OCI-LY7 (cell line): Measurements from ENCODE around the gene ULK1. TPM values are rescaled to one million over a fixed set of nuclear protein-coding genes. Genes with fewer than 3 reads are reported as not detected.

Experiments used
- BruUV-seq: library from RNA; stranded (reverse); fragments of 400-500 nt; replicated peaks from 2 replicates; lab custom pipeline; 2021; lab: Mats Ljungman, UMichigan
- CTCF ChIA-PET: fragments of 300-600 bp; sonication (Branson Sonifier 250); formaldehyde crosslinking; loops from one replicate; lab custom pipeline; 2022; ENCODE audit warnings: antibody characterized with exemption; ENCODE audit not compliant: unreplicated experiment; lab: Charles Lee
- POLR2A ChIA-PET: fragments of 300-600 bp; sonication (Branson Sonifier 250); formaldehyde crosslinking; loops from one replicate; lab custom pipeline; 2022; ENCODE audit warnings: antibody characterized with exemption; lab: Charles Lee
- DNase-seq: peaks from one replicate; pipeline ENCODE4 v3.0.0-alpha.2; 2015; ENCODE audit warnings: low spot score
- H2AFZ ChIP-seq: fragments of 200-600 bp; sonication (generic), shearing (Covaris generic); 2 replicates; pipeline ENCODE4 v1.6.1; 2014; ENCODE audit warnings: mild to moderate bottlenecking, antibody characterized with exemption, low read length, moderate library complexity
- H3K27ac ChIP-seq: fragments of 200-600 bp; sonication (generic); 2 replicates; pipeline ENCODE4 v1.5.1; 2014; ENCODE audit warnings: mixed run types, low read depth, mild to moderate bottlenecking, moderate library complexity, low read length, inconsistent platforms; ENCODE audit not compliant: poor library complexity, severe bottlenecking
- H3K36me3 ChIP-seq: fragments of 200-600 bp; sonication (generic); 2 replicates; pipeline ENCODE4 v1.6.1; 2014; ENCODE audit warnings: mild to moderate bottlenecking, antibody characterized with exemption, low read length, moderate library complexity, mixed read lengths; ENCODE audit not compliant: insufficient read depth
- H3K4me1 ChIP-seq: fragments of 200-600 bp; sonication (generic); 2 replicates; pipeline ENCODE4 v1.5.1; 2014; ENCODE audit warnings: mild to moderate bottlenecking, low read length; ENCODE audit not compliant: insufficient read depth, poor library complexity, severe bottlenecking
- H3K4me2 ChIP-seq: fragments of 200-600 bp; sonication (generic); 2 replicates; pipeline ENCODE4 v1.6.1; 2014; ENCODE audit warnings: mild to moderate bottlenecking, low read length
- H3K4me3 ChIP-seq: fragments of 200-600 bp; sonication (generic); 2 replicates; pipeline ENCODE4 v1.5.1; 2014; ENCODE audit warnings: mild to moderate bottlenecking, low read depth, low read length; ENCODE audit not compliant: poor library complexity, severe bottlenecking
- H3K79me2 ChIP-seq: fragments of 200-600 bp; sonication (generic); 2 replicates; pipeline ENCODE4 v1.6.1; 2016; ENCODE audit warnings: low read depth, mild to moderate bottlenecking, low read length, moderate library complexity, mixed read lengths; ENCODE audit not compliant: insufficient read depth
- H3K9me2 ChIP-seq: fragments of 200-600 bp; sonication (generic); 2 replicates; pipeline ENCODE4 v1.6.1; 2016; ENCODE audit warnings: mild to moderate bottlenecking, low read length, mixed read lengths; ENCODE audit not compliant: insufficient read depth
- H3K9me3 ChIP-seq: fragments of 200-600 bp; sonication (generic); 2 replicates; pipeline ENCODE4 v1.6.1; 2014; ENCODE audit warnings: mild to moderate bottlenecking, mixed run types, low read length, mixed read lengths
- H4K20me1 ChIP-seq: fragments of 200-600 bp; sonication (generic); 2 replicates; pipeline ENCODE4 v1.6.1; 2014; ENCODE audit warnings: mild to moderate bottlenecking, antibody characterized with exemption, low read length, moderate library complexity, mixed read lengths; ENCODE audit not compliant: insufficient read depth
- CTCF ChIP-seq: fragments of 200-600 bp; sonication (generic); conservative IDR thresholded peaks from 2 replicates; pipeline ENCODE4 v1.5.1; 2014; ENCODE audit warnings: mild to moderate bottlenecking, antibody characterized with exemption, low read length, moderate library complexity, mixed read lengths
- EZH2phosphoT487 ChIP-seq: fragments of 200-600 bp; sonication (generic); IDR thresholded peaks from 2 replicates; pipeline ENCODE4 v1.6.1; 2018; ENCODE audit warnings: low read depth, borderline replicate concordance, mild to moderate bottlenecking, mixed run types, antibody characterized with exemption, low read length, moderate library complexity, mixed read lengths
- intact Hi-C: fragments of 100-400 bp; cut with micrococcal nuclease; formaldehyde crosslinking; loops from one replicate; pipeline ENCODE4 v1.10.0; 2022; ENCODE audit not compliant: unreplicated experiment
- total RNA-seq, 2 experiments: library from RNA; depleted of rRNA in 1 of 2; stranded (reverse); fragments of >200 nt in 1 of 2; shearing (Covaris generic) in 1 of 2; gene quantifications; 2 replicates each; pipeline ENCODE4 v1.2.3, GENCODE V29; 2014 to 2022

The ULK1 gene
- total RNA-seq, 2 experiments from 2014 or later, result 4.3 to 15.5 TPM

DNA sequence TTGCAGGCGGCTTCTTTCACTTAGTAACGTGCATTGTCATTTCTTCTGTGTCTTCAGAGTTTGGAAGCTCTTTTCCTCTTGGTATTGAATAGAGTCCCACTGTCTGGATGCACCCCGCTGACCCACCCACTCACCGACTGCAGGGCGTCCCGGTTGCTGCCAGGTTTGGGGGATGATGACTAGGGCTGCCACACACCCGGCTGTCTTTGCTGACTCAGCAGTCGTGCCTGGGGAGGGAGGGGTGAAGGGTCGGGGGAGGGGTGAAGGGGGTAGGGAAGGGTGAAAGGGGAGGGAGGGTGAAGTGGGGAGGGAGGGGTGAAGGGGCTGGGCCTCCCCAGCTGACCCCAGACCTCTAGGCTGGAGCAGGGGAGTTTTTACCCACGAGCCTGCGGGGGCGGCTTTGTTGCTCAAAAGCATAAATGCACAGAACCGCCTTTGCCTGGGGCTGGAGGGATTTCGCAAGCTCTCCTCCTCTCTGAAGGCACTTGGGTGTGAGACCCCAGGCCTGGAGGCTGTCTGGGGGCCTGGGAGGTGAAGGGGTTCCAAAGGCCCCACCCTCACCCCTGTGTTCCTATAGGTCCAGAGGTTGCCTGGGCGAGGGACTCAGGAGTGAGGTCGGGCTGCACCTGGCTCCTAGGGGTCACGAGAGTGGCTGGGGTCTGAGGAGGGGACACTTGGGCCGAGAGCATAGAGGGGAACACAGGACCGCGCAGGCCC lies 31.3 kb upstream of the ULK1 start:
- H3K36me3 ChIP-seq, result no peaks in the 10 kb centered on the region
- ChIA-PET POLR2A (no interaction called here), CTCF (no interaction called here)
- no peak for TF ChIP-seq CTCF
- TF ChIP-seq EZH2phosphoT487, result no peak
- H3K4me2 ChIP-seq, result no peak overlapping the region
- H3K4me1 ChIP-seq, result no peaks in the 10 kb centered on the region
- H3K27ac ChIP-seq, result no peak overlapping the region
- H3K79me2 ChIP-seq, result no peaks in the 10 kb centered on the region
- BruUV-seq, result no TSS peak
- no peaks in the 10 kb centered on the region for H3K9me2 ChIP-seq
- H2AFZ ChIP-seq, result no peak overlapping the region
- no peak overlapping the region for H3K4me3 ChIP-seq
- H4K20me1 ChIP-seq, result no peaks in the 10 kb centered on the region
- no peaks in the 10 kb centered on the region for H3K9me3 ChIP-seq
- intact Hi-C loops, result no loop called here
- no peak for DNase-seq

DNA sequence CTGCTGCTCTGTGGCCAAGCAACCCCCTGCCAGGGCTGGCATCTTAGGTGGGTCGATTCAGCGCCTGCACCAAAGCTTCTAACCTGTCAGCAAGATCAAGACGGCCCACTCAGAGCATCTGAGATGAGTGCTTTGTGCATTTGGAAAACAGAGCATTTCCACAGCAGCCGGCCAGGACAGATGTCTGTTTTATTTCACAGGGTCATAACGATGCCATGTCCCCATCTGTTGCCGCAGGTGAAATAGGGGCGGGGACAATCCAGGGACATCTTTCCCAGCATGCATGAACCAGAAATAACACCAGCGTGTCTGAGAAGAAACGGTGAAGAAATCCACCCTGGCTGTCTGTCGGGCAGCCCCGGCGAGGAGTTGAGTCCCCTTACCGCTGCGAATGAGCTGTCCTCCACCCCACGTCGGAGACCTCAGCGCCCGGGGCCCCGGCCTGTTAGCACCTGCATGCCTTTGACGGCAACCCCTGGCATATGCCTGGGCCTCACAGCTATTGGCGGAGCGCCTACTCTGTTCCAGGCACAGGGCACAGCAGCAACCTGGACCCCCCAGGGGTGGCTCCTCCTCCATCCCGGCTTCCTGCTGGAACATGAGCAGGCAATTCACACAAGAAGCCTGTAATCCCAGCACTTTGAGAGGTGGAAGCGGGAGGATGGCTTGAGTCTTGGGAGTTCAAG lies 30.6 kb upstream of the ULK1 start:
- no TSS peak for BruUV-seq
- Histone ChIP-seq H3K9me3 (no peaks in the 10 kb centered on the region), H3K9me2 (no peaks in the 10 kb centered on the region), H4K20me1 (no peaks in the 10 kb centered on the region), H3K36me3 (no peaks in the 10 kb centered on the region), H3K4me2 (no peak overlapping the region), H3K4me3 (no peak overlapping the region), H3K4me1 (no peaks in the 10 kb centered on the region), H3K79me2 (no peaks in the 10 kb centered on the region), H2AFZ (no peak overlapping the region), H3K27ac (no peak overlapping the region)
- POLR2A ChIA-PET, result no interaction called here
- intact Hi-C loops, result no loop called here
- DNase-seq, result no peak
- CTCF ChIA-PET, result no interaction called here
- TF ChIP-seq EZH2phosphoT487 (no peak), CTCF (no peak)

GRCh38 chr12:131864469-131864868 lies 30.0 kb upstream of the ULK1 start:
- Histone ChIP-seq H3K4me3 (no peak overlapping the region), H2AFZ (no peak overlapping the region), H3K4me2 (no peak overlapping the region), H3K36me3 (no peaks in the 10 kb centered on the region), H3K9me3 (no peaks in the 10 kb centered on the region), H3K4me1 (no peaks in the 10 kb centered on the region), H3K79me2 (no peaks in the 10 kb centered on the region), H3K9me2 (no peaks in the 10 kb centered on the region), H3K27ac (no peak overlapping the region), H4K20me1 (no peaks in the 10 kb centered on the region)
- intact Hi-C loops, result no loop called here
- CTCF ChIA-PET, result no interaction called here
- BruUV-seq, result no TSS peak
- no peak for DNase-seq
- TF ChIP-seq EZH2phosphoT487, result no peak
- no peak for TF ChIP-seq CTCF
- POLR2A ChIA-PET, result no interaction called here
